ENCODE measurements around the gene PDP2. TPM values are rescaled to one million over a fixed set of nuclear protein-coding genes. Genes with fewer than 3 reads are reported as not detected.

Gene PDP2, protein sequence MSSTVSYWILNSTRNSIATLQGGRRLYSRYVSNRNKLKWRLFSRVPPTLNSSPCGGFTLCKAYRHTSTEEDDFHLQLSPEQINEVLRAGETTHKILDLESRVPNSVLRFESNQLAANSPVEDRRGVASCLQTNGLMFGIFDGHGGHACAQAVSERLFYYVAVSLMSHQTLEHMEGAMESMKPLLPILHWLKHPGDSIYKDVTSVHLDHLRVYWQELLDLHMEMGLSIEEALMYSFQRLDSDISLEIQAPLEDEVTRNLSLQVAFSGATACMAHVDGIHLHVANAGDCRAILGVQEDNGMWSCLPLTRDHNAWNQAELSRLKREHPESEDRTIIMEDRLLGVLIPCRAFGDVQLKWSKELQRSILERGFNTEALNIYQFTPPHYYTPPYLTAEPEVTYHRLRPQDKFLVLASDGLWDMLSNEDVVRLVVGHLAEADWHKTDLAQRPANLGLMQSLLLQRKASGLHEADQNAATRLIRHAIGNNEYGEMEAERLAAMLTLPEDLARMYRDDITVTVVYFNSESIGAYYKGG
- 10 to 100 TPM in 3 of 4 donors, 1 to 10 TPM in 1; 7.7 to 16.9 (median 14.0) TPM for polyA plus RNA-seq (ENCODE audit: insufficient read length in 4 of 4)

DNA sequence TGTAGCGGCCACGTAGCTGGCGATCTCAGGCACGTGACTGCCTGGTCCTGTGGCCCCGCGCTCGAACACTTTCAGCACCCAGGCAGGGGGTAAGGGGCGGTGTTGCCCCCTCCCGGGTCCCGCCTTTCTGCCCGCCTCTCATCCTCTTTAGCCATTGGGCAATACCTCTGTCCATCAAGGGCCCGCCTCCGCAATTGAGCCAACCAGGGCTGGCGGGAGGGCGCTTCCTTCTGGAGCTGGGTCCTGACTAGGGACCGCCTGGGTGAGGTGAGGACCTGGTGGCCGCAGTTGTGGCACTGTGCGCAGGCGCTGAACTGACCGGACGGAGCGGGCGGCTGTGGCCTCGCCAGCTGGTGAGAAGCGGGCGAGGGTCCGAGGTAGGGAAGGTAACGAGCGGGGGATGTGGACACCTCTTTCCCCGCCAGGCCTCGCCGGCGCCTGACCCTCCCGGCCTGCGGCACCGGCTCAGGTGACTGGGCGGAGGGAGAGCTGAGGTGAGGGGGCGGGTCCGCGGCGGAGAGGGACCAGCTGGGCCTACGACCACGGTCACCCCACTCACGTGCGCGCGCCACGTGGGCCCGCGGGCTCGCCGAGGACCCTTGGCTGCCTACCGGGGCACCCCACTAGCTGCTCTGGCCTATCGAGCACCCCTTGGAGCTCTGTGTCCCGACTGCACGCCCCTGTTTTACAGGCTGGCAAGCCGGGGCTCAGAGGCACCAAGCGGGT lies at the start of gene PDP2:
PDP2 (plus strand) TSS at position 228 of the 726 bp plus-strand sequence. CDS start 3,770 bp downstream, outside the sequence.
- peak; percentile 87 to 94 (median 90) for DNase-seq (ENCODE audit: low read depth in 4 of 4, low spot score in 3 of 4)

DNA sequence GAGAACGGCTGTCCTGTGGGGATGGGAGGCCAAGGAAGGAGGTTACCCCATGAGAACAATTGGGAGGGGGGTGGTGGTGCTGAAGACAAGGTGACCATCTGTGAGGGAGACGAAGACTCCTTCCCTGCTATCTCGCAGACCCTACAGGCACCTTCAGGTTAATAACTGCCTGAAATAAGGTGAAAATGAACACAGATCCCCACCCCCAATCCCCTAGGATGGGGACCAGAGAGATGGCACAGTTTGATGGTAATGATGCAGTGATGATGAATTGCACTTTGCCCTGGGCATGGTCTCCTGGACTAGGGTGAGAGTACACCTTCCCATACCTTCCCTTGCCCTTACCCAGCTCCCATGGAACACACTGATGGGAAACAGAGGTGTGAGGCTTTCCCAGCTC lies 48.1 kb upstream of the PDP2 start:
- DNase-seq (ENCODE audit: low read depth in 4 of 4, low spot score in 3 of 4), result no peak

DNA sequence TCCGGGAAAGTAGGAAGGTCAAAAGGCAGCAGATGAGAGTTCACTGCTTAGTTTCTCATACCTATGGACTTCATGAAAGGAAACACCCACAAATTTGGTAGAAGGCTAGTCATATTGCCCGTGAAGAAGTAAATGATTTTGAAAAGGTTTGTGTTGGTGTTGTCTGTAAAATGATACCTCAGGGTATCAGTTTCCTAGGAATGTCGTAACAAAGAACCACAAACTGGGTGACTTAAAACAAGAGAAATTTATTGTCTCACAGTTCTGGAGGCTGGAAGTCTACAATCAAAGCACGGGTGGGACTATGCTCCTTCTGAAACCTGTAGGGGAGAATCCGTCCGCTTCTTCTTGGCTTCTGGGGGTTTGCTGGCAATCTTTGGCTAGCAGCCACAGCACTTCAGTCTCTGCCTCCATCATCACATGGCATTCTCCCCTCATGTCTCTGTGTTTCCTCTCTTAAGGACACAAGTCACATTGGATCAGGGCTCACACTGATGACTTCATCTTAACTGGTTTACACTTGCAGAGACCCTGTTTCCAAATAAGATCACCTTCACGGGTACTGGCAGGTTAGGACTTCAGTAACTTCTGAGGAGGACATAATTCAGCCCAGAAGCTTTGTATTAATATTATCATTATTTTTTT lies 47.5 kb upstream of the PDP2 start:
- no peak for DNase-seq (ENCODE audit: low read depth in 4 of 4, low spot score in 3 of 4)

DNA sequence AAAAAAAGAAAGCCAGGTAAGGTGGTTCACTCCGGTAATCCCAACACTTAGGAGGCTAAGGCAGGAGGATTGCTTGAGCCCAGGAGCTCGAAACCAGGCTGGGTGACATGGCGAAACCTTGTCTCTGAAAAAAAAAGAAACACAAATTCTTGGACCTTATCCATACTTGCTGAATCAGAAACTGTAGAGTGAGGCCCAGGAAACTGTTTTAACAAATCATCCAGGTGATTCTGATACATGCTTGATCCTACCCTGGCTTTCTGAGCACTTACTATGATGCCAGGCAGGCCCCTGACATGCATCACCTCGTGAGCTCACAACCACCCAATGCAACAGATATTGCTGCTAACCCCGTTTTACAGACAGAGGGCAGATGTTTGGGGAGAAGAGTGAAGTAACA lies 45.6 kb upstream of the PDP2 start:
- no peak for DNase-seq (ENCODE audit: low read depth in 4 of 4, low spot score in 3 of 4)

DNA sequence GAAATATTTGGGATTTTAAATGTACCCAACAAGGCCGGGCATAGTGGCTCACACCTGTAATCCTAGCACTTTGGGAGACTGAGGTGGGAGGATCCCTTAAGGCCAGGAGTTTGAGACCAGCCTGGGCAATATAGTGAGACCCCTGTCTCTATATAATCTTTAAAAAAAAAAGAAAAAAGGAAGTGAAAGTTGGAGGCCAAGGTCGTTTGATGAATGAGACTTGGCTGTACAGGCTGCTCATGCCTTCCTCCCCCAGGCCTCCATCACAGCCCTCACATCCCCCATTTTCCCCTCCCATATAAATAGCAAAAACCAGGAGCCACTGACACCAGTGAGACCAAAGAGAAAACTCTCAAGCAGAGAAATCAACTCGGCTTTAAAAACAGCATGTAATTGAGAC lies 39.4 kb upstream of the PDP2 start:
- no peak for DNase-seq (ENCODE audit: low read depth in 4 of 4, low spot score in 3 of 4)

DNA sequence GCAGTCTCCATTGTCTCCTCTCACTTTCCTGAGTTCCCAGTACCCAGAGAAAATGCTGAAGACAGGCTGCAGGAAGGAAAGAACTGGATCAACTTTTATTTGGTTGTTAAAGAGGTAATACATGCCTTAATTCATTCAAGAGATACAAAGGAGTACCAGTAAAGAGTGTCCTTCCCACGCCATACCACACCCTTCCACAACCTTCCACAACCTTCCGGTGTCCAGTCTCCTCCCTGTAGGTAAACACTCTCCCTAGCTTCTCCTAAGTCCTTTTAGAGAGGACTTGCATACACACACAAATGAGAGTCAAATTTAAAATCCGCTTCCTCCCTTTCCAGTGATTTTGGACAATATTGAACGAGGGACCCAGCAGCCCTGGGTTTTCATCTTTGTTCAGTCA lies 38.9 kb upstream of the PDP2 start:
- DNase-seq (ENCODE audit: low read depth in 4 of 4, low spot score in 3 of 4), result no peak

DNA sequence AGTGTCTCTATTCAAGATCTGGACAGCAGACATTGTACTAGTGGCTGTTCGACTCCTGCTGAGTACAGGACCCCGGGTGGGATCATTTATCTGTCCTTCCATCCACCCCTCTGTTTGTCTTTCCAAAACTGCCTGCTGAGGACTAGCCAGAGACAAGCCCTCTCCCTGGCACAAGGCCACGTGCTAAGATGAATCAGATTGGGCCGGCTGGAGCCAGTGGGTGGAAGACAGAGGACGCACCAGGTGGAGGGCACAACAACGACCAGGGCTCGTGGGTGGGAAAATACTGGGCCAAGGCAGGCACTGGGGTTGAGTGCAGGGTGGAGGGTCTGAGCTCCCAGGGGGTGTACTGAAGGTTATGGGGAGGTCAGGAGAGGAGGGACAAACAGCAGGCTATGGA lies 37.5 kb upstream of the PDP2 start:
- DNase-seq (ENCODE audit: low read depth in 4 of 4, low spot score in 3 of 4), result no peak

DNA sequence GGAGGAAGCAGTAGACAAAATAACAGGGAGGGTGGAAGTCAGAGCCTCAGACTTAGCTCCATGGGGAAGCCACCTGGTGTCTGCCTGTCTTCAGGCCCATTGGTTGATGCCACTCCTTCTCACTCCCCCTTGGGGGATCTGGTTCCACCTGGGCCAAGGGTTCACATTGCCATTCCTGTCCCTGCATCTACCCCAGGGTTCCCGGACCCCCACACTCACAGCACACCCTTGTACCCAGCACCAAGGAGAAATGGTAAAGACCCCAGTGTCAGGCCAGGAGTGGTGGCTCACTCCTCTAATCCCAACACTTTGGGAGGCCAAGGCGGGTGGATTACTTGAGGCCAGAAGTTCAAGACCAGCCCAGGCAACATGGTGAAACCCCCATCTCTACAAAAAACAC lies 37.1 kb upstream of the PDP2 start:
- DNase-seq (ENCODE audit: low read depth in 4 of 4, low spot score in 3 of 4), result no peak

DNA sequence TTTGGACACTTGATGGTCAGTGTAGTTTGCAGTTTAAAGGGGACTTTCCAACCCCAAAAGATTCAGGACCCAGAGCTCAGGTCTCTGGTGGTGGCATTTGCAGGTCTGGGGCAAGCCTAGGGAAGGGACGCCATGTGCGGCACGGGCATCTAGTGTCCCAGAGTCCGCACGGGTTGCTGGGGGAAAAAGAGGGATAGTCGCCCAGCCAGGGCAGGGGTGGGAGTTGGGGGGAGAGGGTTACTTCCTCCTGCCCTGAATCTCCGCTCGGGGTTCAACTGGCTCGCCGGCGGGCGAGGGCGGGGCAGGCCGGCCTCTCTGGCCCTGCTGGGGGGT lies 36.3 kb upstream of the PDP2 start:
- DNase-seq (ENCODE audit: low read depth in 4 of 4, low spot score in 3 of 4), result no peak

DNA sequence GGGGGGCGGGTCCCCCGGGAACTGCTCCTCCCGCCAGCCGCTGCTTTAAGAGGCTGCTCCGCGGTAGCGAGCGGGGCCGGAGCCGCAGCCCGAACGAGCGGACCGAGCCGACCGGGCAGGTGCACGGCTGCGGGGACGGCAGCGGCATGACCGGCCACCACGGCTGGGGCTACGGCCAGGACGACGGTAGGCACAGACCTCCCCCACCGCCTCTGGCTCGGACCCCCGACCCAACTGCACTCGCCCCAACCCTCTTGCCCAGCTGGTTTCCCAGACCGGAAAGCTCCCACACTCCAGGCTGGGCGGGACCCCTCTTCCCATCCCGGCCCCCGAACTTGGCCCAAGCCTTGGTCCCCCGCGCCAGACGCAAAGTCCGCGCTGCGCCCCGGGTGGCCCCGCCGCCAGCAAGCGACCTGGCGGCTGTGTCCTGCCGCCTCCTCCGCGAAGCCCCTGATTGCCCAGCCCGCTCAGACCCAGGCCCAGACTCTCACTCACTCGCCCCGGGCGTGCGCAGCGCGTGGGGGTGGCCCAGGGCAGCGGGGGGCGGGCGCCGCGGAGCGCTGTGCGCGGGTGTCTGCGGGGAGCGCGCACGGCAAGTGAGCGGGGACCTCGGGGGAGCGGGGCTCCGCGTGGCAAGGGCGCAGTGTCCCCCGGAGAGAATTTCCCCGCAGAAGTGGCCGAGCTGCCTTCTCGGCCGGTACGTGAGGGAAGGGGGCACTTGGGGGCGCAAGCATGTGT lies 35.8 kb upstream of the PDP2 start, which contains the start of gene CA7:
CA7 (plus strand) TSS at position 73 of the 738 bp plus-strand sequence; CDS start at position 147, 74 bp downstream.
- DNase-seq (ENCODE audit: low read depth in 4 of 4, low spot score in 3 of 4), result no peak

DNA sequence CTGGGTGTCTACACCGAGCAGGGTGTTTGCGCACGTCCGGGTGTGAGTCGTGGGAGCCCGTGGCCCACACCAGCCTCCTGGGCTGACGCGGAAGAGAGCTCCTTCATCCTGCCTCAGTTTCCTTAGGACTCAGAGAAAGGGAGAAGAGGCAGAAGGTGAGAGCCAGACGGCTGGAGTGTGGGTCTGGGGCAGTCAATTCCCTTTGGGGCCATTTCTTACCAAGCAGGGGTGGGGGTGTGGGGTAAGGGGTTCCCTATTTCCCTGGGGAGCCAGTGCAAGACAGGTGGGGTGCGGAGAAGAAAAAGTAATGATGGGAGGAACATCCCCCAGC lies 35.3 kb upstream of the PDP2 start:
- DNase-seq (ENCODE audit: low read depth in 4 of 4, low spot score in 3 of 4), result no peak

DNA sequence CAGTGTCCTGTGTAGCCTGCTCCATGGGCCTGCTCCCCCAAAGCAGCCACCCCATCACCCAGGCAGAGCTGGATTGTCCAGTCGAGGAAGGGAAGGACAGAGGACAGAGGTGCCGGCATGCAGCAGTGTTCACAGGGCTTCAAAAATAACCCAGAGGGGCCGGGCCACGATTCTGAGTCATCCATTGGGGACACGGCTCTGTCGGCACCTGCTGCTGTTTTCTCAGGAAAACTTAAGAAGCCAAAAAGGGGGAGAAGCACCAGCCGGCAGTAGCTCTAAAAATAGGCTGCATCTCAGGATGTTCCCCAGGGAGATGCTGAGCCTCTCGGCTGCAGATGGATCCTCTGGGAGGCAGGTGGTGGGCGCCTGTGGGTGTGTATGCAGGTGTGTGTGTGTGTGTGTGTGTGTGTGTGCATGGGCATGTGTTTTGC lies 34.5 kb upstream of the PDP2 start:
- DNase-seq (ENCODE audit: low read depth in 4 of 4, low spot score in 3 of 4), result no peak

DNA sequence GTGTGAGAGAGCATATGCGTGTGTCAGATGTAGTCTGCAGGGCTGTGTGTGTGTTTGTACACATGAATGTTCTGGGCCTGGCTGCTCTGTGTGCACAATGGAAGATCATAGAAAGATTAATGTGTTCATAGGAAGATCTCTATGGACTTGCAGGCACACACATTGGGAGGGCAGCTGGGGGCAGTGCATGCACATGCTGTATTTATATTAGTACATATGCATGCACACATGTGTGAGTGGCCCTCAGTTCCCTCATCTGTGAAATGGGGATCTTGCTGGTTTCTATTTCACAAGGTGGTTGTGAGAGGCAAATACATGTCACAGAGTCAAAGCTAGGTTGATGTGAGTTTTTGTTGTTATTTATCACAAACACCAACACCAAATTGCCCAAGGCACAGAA lies 34.0 kb upstream of the PDP2 start:
- DNase-seq (ENCODE audit: low read depth in 4 of 4, low spot score in 3 of 4), result no peak

DNA sequence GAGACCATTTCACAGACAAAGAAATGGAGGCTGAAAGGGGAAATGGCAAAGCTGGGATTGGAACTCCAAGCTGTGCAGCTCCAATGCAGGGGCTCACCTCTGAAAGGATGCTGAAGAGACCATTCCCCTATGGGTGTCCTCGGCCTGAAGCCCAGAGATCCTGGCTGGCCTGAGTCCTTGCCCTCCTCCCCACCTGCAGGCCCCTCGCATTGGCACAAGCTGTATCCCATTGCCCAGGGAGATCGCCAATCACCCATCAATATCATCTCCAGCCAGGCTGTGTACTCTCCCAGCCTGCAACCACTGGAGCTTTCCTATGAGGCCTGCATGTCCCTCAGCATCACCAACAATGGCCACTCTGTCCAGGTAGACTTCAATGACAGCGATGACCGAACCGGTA lies 33.5 kb upstream of the PDP2 start:
- DNase-seq (ENCODE audit: low read depth in 4 of 4, low spot score in 3 of 4), result no peak

DNA sequence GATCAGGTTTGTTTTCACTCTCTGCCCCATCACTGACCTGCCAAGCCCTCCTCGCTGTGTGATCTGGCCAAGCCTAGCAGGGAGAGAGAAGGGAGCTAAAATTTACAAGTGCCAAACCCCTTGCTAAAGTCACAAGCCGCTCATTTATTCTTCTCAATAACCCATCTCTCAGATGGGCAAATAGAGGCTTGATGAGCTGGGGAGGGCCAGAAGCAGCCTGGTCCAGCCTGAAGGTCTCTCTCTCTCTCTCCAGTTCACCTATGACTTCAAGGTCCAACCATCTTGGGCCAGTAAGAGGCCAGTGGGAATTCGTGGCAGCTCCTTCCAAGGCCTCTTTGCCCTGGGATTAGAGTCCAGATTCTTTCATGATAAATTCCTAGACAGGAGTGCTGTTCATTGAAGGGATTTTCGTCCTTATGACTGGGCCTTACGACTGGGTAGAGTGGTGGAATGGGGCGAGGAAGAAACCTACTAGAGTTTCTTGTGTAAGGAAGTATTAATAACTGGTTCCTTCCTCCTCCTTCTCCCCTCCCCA lies 32.7 kb upstream of the PDP2 start:
- no peak for DNase-seq (ENCODE audit: low read depth in 4 of 4, low spot score in 3 of 4)

DNA sequence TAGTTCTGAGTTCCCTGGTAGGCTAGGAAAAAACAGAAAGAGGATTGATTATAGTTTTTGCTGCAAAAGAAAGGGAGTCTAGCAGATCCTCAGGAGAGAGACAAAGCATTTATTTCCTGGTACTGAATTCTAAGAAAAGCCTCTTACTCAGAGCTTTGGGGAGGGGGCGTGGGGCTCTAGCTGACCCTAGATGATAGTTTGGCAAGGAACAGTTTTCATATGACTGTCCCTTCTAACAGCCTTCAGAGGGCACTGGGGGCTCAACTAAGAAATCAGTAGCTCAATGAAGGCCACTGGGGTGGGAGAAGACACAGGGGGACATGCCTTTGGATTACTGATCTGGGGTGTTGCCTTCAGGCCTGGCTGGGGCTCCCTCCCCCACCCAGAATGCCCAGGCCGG lies 32.1 kb upstream of the PDP2 start:
- no peak for DNase-seq (ENCODE audit: low read depth in 4 of 4, low spot score in 3 of 4)

DNA sequence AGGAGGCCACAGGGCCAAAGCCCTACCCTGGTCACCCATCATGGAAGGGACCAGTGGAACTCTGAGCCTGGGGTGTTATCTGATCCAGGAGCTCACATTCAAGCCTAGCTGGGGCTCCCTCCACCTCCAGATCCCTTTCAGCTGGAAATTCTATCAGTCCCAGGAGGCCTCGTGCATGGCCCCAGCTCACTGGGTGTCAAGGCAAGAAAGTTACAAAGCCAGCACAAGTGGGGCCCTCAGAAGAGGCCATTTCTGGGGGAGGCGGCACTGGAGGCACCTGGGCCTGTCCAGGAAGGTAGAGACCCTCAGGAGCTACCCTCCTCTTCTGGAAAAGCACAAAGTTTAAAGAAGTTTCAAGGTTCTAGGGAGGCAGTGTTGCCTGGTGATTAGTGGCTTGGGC lies 31.3 kb upstream of the PDP2 start:
- DNase-seq (ENCODE audit: low read depth in 4 of 4, low spot score in 3 of 4), result no peak

DNA sequence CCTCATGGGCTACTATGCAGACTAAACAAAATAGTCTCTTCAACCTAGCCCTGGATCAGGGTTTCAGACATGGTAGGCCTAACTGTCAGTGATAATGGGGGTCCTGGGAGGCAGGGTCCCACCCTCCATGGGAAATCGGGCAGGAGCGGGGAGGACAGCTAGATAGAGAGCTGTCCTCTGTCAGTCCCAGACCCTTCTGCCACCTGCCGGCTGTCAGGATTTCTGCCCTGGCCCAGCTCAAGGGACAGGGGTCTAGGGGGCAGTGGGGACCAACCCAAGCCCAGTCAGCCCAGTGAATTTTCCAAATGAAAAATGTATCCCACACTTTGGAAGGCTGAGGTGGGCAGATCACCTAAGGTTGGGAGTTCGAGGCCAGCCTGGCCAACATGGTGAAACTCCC lies 30.8 kb upstream of the PDP2 start:
- no peak for DNase-seq (ENCODE audit: low read depth in 4 of 4, low spot score in 3 of 4)

DNA sequence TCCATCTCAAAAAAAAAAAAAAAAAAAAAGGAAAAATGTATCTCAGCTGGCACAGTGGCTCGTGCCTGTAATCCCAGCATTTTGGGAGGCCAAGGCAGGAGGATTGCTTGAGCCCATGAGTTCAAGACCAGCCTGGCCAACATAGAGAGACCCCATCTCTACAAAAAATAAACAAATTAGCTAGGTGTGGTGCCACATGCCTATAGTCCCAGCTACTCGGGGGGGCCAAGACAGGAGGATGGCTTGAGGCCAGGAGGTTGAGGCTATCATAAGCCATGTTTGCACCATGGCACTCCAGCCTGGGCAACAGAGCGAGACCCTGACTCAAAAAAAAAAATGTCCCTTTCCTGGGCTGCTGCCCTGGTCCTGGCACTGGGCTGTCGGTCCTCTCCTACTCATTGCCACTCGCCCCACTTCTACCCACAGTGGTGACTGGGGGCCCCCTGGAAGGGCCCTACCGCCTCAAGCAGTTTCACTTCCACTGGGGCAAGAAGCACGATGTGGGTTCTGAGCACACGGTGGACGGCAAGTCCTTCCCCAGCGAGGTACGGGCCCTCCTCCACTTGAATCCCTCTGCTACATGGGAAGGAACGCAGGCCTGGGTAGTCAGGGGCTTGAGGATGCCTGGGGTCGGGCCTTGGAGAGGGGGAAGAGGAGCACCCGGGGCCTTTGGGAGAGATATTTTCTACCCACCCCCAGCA lies 30.1 kb upstream of the PDP2 start:
- DNase-seq (ENCODE audit: low read depth in 4 of 4, low spot score in 3 of 4), result no peak
